H1 (cell line): ENCODE data around the gene SLC4A8.

Experiments
- BCL11A ChIP-seq, 2 experiments: IDR thresholded peaks; one replicate each; pipeline ENCODE4 v1.6.1; 2011; ENCODE audit warnings: low read depth in 2 of 2, low read length in 2 of 2, mild to moderate bottlenecking in 2 of 2
- CTCF ChIP-seq, 3 experiments: IDR thresholded peaks; 1 replicate in 2 of 3; 2 replicates in 1 of 3; pipeline versions ENCODE4 v1.5.1 to v1.6.1; 2011; ENCODE audit warnings: low read length in 3 of 3, mild to moderate bottlenecking in 3 of 3, inconsistent platforms in 2 of 3, low read depth in 1 of 3, moderate library complexity in 1 of 3; ENCODE audit not compliant: insufficient read depth in 1 of 3; ENCODE audit errors: control extremely low read depth in 1 of 3
- E2F6 ChIP-seq: IDR thresholded peaks from 2 replicates; pipeline ENCODE4 v1.6.1; 2012; ENCODE audit warnings: inconsistent platforms
- EP300 ChIP-seq, 2 experiments: IDR thresholded peaks; 1 replicate in 1 of 2; 2 replicates in 1 of 2; pipeline ENCODE4 v1.6.1; 2011 to 2012; ENCODE audit warnings: low read depth in 2 of 2, low read length in 2 of 2, mild to moderate bottlenecking in 2 of 2, borderline replicate concordance in 1 of 2, inconsistent platforms in 1 of 2, moderate library complexity in 1 of 2
- POLR2A ChIP-seq, 2 experiments: IDR thresholded peaks; 1 replicate in 1 of 2; 2 replicates in 1 of 2; pipeline ENCODE4 v1.6.1; 2011; ENCODE audit warnings: low read depth in 2 of 2, low read length in 2 of 2, mild to moderate bottlenecking in 2 of 2; ENCODE audit errors: control extremely low read depth in 1 of 2
- POLR2AphosphoS5 ChIP-seq: IDR thresholded peaks from 2 replicates; pipeline ENCODE4 v1.6.1; 2011; ENCODE audit warnings: low read depth, low read length
- USF2 ChIP-seq: IDR thresholded peaks from 2 replicates; pipeline ENCODE4 v1.6.1; 2011; ENCODE audit warnings: low read length, improper control_type of control experiment

- TF ChIP-seq POLR2AphosphoS5, result no peak
- TF ChIP-seq EP300 (IDR thresholded peaks at IDR 0.05; ENCODE audit: borderline replicate concordance in 1 of 2, low read depth in 2 of 2, low read length in 2 of 2), result no peak
- TF ChIP-seq CTCF (IDR thresholded peaks at IDR 0.05; ENCODE audit: control extremely low read depth in 1 of 3, insufficient read depth in 1 of 3, low read depth in 1 of 3, low read length in 3 of 3), result no peak
- TF ChIP-seq POLR2A (IDR thresholded peaks at IDR 0.05; ENCODE audit: control extremely low read depth in 1 of 2, low read depth in 2 of 2, low read length in 2 of 2), result no peak
- no peak for TF ChIP-seq BCL11A (IDR thresholded peaks at IDR 0.05; ENCODE audit: low read depth in 2 of 2, low read length in 2 of 2)
- TF ChIP-seq USF2, result no peak
- no peak for TF ChIP-seq E2F6
These were observed 49.3 kb downstream of the SLC4A8 start for GRCh38 chr12:51473947-51474346.
